Pancreas (tissue), 10 donors: ENCODE data around the gene HOXD10. TPM values are rescaled to one million over a fixed set of nuclear protein-coding genes. Genes with fewer than 3 reads are reported as not detected.

Source experiments
- ATAC-seq, 4 donors: fragments of 200-7000 bp; cut with Tn5 transposase; one replicate each; pipeline versions ENCODE4 v1.8.0 to v1.9.1; 2020; ENCODE audit warnings: mild to moderate bottlenecking in 4 of 4, moderate library complexity in 4 of 4
- DNase-seq, 6 donors: peaks; one replicate each; pipeline ENCODE4 v3.0.0-alpha.2; 2020
- FAIRE-seq: peaks from 2 replicates; lab custom pipeline; 2012; peaks lifted over from hg19 to GRCh38; lab: Jason Lieb, UNC
- H3K27ac ChIP-seq, 4 donors: fragments of 200-600 bp; sonication (generic); 1 replicate in 3 of 4; 2 replicates in 1 of 4; pipeline versions ENCODE4 v1.5.0 to v1.8.0; 2020
- H3K27me3 ChIP-seq, 4 donors: fragments of 200-600 bp; one replicate each; pipeline ENCODE4 v1.8.0; 2021
- H3K36me3 ChIP-seq, 3 donors: fragments of 200-600 bp; sonication (generic) in 1 of 3; one replicate each; pipeline versions ENCODE4 v1.5.0 to v1.8.0; 2020 to 2021
- H3K4me1 ChIP-seq, 3 donors: fragments of 200-600 bp; one replicate each; pipeline ENCODE4 v1.8.0; 2021
- H3K4me3 ChIP-seq, 4 donors: fragments of 200-600 bp; sonication (generic) in 2 of 4; one replicate each; pipeline versions ENCODE4 v1.5.0 to v1.8.0; 2020 to 2021
- H3K9me3 ChIP-seq, 4 donors: fragments of 200-600 bp; one replicate each; pipeline ENCODE4 v1.8.0; 2021
- CTCF ChIP-seq, 4 donors: fragments of 200-600 bp; sonication (generic) in 3 of 4; IDR thresholded peaks; one replicate each; pipeline versions ENCODE4 v1.5.0 to v1.8.0; 2021; ENCODE audit warnings: antibody characterized with exemption in 4 of 4
- WGBS, 2 donors: extraction: QIAGEN DNeasy Blood & Tissue Kit; methylation state at CpG; one replicate each; pipeline ENCODE4 v1.1.7; 2013; 5-methylcytosine and 5-hydroxymethylcytosine counted together
- intact Hi-C, 3 donors: fragments of 100-400 bp; cut with DNase I; formaldehyde crosslinking; loops; one replicate each; pipeline versions ENCODE4 v1.11.1 to v1.14.2; 2022
- polyA plus RNA-seq, 2 donors: library from polyadenylated mRNA; stranded (reverse); fragments of 200-250 nt; gene quantifications; one replicate each; pipeline ENCODE4 v1.2.3, GENCODE V29; 2013
- total RNA-seq, 6 donors: library from RNA; stranded (reverse); fragmentation: NEBNext Ultra II Directional in 4 of 6; extraction: Animal tissue kit (Norgen Biotek cat#: 25700) in 4 of 6; gene quantifications; one replicate each; pipeline versions ENCODE4 v1.2.1 to v1.2.4, GENCODE V29; 2021 to 2023
- donor health status: healthy with polysubstance abuse.
- donor health status: DM: no; HTN: no; CAD: no; lungs with moderate emphysema.
- donor health status: DM: no; HTN: no; CAD: no.
- donor health status: control.
- donor health status: control.
- donor health status: Bipolar disorder and iron deficiency.
- donor health status: DM: yes; HTN: yes; CAD: no.
- donor health status: DM: no; HTN: no; CAD: no.
- donor health status: DM: no; HTN: no; CAD: no.
- donor health status: DM: yes; HTN: yes; CAD: no.

HOXD10 gene
- total and polyA plus RNA-seq, 8 donors: not detected

- 13 to 18% methylated on average over 6 of the region's 6 CpGs for WGBS, 2 donors
- no peak for TF ChIP-seq CTCF (IDR thresholded peaks at IDR 0.05)
These were observed 9.1 kb downstream of the HOXD10 start for GRCh38 chr2:176125772-176126054.

GRCh38 chr2:176126929-176127773 lies 10.6 kb downstream of the HOXD10 start:
- intact Hi-C loops: loop anchor here in 2 of 3 donors (5.0 to 10.0 kb wide), 4 partner anchors 510 to 1018 kb away; no protein-coding TSS in a partner anchor
- Histone ChIP-seq H3K27ac (no peak overlapping the region), H3K36me3 (no peaks in the 10 kb centered on the region), H3K4me1 (peaks cover 0 to 10% (median 2%) of the 10 kb centered on the region in 3 donors), H3K27me3 (peaks cover 6 to 82% (median 37%) of the 10 kb centered on the region in 4 donors), H3K4me3 (no peak overlapping the region), H3K9me3 (no peaks in the 10 kb centered on the region)
- ATAC-seq (peak in 3 of 4 donors; percentile 50 to 63 (median 60)), DNase-seq (peak in 5 of 6 donors; percentile 30 to 82 (median 66)), FAIRE-seq (peak; percentile 68)
- 2 to 4% methylated on average over 13 of the region's 13 CpGs for WGBS, 2 donors
- peak; percentile 63 to 86 (median 76) for TF ChIP-seq CTCF (IDR thresholded peaks at IDR 0.05)

More at GRCh38 chr2:176125772-176126054, 9.1 kb downstream of the HOXD10 start:
- H3K9me3 ChIP-seq: no peaks in the 10 kb centered on the region
- no peak overlapping the region for H3K4me3 ChIP-seq
- FAIRE-seq: no peak
- no peak overlapping the region for H3K27ac ChIP-seq
- DNase-seq: no peak
- ATAC-seq: no peak
- intact Hi-C loops: loop anchor here in 2 of 3 donors (5.0 to 10.0 kb wide), 4 partner anchors 512 to 1019 kb away; no protein-coding TSS in a partner anchor
- H3K27me3 ChIP-seq: peaks cover 0 to 82% (median 37%) of the 10 kb centered on the region in 4 donors
- peaks cover 0 to 5% (median 0%) of the 10 kb centered on the region in 3 donors for H3K4me1 ChIP-seq
- no peaks in the 10 kb centered on the region for H3K36me3 ChIP-seq

- intact Hi-C loops: loop anchor here in 2 of 3 donors (5.0 to 10.0 kb wide), 4 partner anchors 510 to 1017 kb away; no protein-coding TSS in a partner anchor
- Histone ChIP-seq H3K36me3 (no peaks in the 10 kb centered on the region), H3K4me3 (no peak overlapping the region), H3K27me3 (peaks cover 12 to 82% (median 37%) of the 10 kb centered on the region in 4 donors), H3K27ac (no peak overlapping the region), H3K4me1 (peaks cover 0 to 8% (median 5%) of the 10 kb centered on the region in 3 donors), H3K9me3 (no peaks in the 10 kb centered on the region)
- DNase-seq (no peak), FAIRE-seq (no peak), ATAC-seq (no peak)
- 22 to 24% methylated on average over 4 of the region's 4 CpGs for WGBS, 2 donors
- no peak for TF ChIP-seq CTCF (IDR thresholded peaks at IDR 0.05)
These were observed 11.1 kb downstream of the HOXD10 start for GRCh38 chr2:176127774-176128072.

GRCh38 chr2:176128172-176128981 lies 11.8 kb downstream of the HOXD10 start:
- no peak for TF ChIP-seq CTCF (IDR thresholded peaks at IDR 0.05)
- no peak for DNase-seq
- Histone ChIP-seq H3K27ac (peak overlapping the region in 1 of 4 donors; percentile 8), H3K4me3 (no peak overlapping the region), H3K9me3 (no peaks in the 10 kb centered on the region), H3K36me3 (no peaks in the 10 kb centered on the region), H3K4me1 (peaks cover 0 to 8% (median 5%) of the 10 kb centered on the region in 3 donors), H3K27me3 (peaks cover 12 to 83% (median 35%) of the 10 kb centered on the region in 4 donors)
- WGBS, 2 donors: 10 to 13% methylated on average over 49 of the region's 49 CpGs
- no peak for FAIRE-seq
- no peak for ATAC-seq
- intact Hi-C loops: loop anchor here in 2 of 3 donors (5.0 to 10.0 kb wide), 4 partner anchors 509 to 1016 kb away; no protein-coding TSS in a partner anchor
